ENCODE results near the gene KIAA0753. TPM values are rescaled to one million over a fixed set of nuclear protein-coding genes. Genes with fewer than 3 reads are reported as not detected.

KIAA0753 gene
- total and polyA plus RNA-seq, 2 of the 13 experiments (the other 11 are each of a cell fraction or from before 2014, with no cell fraction given) = 5.2 to 9.1 TPM

DNA sequence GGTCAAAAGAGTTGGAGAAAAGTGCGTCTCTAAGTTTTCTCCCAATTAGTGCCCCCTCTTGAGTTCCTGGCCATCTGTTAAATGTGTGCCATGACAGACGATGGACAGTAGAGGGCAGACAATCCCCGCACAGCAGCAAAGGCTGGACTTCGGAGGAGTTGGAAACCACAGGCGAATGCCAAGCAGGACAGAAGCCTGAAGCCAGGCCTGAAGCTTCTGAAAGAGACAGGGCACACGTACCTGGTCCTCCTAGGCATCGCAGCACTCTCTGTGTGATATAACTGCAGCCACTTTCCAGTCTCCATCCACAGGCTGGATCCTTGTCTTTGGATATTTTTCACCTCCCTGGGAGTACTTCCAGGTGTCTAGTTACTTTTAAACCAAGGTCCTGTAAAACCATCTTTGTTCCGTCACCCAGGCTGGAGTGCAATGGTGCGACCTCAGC is 25.6 kb upstream of the KIAA0753 start (continued):
- TF ChIP-seq NR2F6 (IDR thresholded peaks at IDR 0.05) (no peak), NR2F6 (CRISPR knock-in tag; IDR thresholded peaks at IDR 0.05) (no peak), ZKSCAN8 (CRISPR knock-in tag; IDR thresholded peaks at IDR 0.05; ENCODE audit: borderline replicate concordance) (no peak), FOXO1 (CRISPR knock-in tag; IDR thresholded peaks at IDR 0.05) (0 out of 2 replicates have a peak, but pooled peaks have one; percentile 21), CAMTA2 (CRISPR knock-in tag; IDR thresholded peaks at IDR 0.05; ENCODE audit: borderline replicate concordance) (0 out of 2 replicates have a peak, but pooled peaks have one; percentile 29), LCORL (IDR thresholded peaks at IDR 0.05) (no peak), LCORL (CRISPR knock-in tag; IDR thresholded peaks at IDR 0.05) (peak; percentile 76; the same call in 1 of the 2 replicates), ZNF562 (CRISPR knock-in tag; IDR thresholded peaks at IDR 0.05; ENCODE audit: borderline replicate concordance) (no peak), ZNF556 (CRISPR knock-in tag; IDR thresholded peaks at IDR 0.05; ENCODE audit: borderline replicate concordance) (peak; percentile 59; the same call in 1 of the 2 replicates), BORCS8-MEF2B (CRISPR knock-in tag; IDR thresholded peaks at IDR 0.05) (peak; percentile 44; the same call in 1 of the 2 replicates), RCOR2 (CRISPR knock-in tag; IDR thresholded peaks at IDR 0.05) (0 out of 2 replicates have a peak, but pooled peaks have one; percentile 24), ZFP1 (CRISPR knock-in tag; IDR thresholded peaks at IDR 0.05) (no peak), MAZ (IDR thresholded peaks at IDR 0.05; ENCODE audit: borderline replicate concordance, low read depth, low read length) (no peak), MAZ (CRISPR knock-in tag; IDR thresholded peaks at IDR 0.05; ENCODE audit: low read depth) (0 out of 2 replicates have a peak, but pooled peaks have one; percentile 26), HIC2 (CRISPR knock-in tag; IDR thresholded peaks at IDR 0.05; ENCODE audit: low read depth) (0 out of 2 replicates have a peak, but pooled peaks have one; percentile 46), RELA (CRISPR knock-in tag; IDR thresholded peaks at IDR 0.05) (no peak), HNF1A (IDR thresholded peaks at IDR 0.05; ENCODE audit: low read depth) (no peak), HNF1A (CRISPR knock-in tag; IDR thresholded peaks at IDR 0.05; ENCODE audit: borderline replicate concordance) (no peak), RFX5 (IDR thresholded peaks at IDR 0.05; ENCODE audit: low read depth, low read length) (no peak), RARA (CRISPR knock-in tag; IDR thresholded peaks at IDR 0.05) (0 out of 2 replicates have a peak, but pooled peaks have one; percentile 18), ZGPAT (CRISPR knock-in tag; IDR thresholded peaks at IDR 0.05) (0 out of 2 replicates have a peak, but pooled peaks have one; percentile 18), SMAD3 (CRISPR knock-in tag; IDR thresholded peaks at IDR 0.05) (peak; percentile 66), SOX6 (IDR thresholded peaks at IDR 0.05) (no peak), SOX6 (CRISPR knock-in tag; IDR thresholded peaks at IDR 0.05) (peak; percentile 60)
- TF ChIP-seq, protein P1, sequence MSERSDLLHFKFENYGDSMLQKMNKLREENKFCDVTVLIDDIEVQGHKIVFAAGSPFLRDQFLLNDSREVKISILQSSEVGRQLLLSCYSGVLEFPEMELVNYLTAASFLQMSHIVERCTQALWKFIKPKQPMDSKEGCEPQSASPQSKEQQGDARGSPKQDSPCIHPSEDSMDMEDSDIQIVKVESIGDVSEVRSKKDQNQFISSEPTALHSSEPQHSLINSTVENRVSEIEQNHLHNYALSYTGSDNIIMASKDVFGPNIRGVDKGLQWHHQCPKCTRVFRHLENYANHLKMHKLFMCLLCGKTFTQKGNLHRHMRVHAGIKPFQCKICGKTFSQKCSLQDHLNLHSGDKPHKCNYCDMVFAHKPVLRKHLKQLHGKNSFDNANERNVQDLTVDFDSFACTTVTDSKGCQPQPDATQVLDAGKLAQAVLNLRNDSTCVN (CRISPR knock-in tag; IDR thresholded peaks at IDR 0.05; ENCODE audit: borderline replicate concordance) = no peak
